Measurements from ENCODE around the gene MGLL.

DNA sequence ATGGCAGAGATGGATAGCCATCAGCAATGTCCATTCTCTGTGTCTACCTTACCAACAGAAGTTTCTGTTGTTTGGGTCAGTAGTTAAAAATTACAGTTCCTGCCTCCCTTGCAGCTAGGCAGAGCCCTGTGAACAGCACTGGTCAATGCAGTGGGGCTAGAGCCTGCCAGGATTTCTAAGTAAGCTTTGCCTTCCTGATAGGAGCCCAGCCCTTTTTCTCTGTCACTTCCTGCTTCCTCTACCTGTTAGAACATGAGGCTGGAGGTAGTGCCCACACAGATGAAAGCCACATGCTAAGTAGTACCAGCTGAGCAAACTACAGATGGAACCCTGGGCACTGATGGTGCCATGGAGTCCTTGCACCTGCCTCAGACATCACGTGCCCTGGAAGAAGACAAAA lies 45.0 kb downstream of the MGLL start:
- TF ChIP-seq, protein P1, sequence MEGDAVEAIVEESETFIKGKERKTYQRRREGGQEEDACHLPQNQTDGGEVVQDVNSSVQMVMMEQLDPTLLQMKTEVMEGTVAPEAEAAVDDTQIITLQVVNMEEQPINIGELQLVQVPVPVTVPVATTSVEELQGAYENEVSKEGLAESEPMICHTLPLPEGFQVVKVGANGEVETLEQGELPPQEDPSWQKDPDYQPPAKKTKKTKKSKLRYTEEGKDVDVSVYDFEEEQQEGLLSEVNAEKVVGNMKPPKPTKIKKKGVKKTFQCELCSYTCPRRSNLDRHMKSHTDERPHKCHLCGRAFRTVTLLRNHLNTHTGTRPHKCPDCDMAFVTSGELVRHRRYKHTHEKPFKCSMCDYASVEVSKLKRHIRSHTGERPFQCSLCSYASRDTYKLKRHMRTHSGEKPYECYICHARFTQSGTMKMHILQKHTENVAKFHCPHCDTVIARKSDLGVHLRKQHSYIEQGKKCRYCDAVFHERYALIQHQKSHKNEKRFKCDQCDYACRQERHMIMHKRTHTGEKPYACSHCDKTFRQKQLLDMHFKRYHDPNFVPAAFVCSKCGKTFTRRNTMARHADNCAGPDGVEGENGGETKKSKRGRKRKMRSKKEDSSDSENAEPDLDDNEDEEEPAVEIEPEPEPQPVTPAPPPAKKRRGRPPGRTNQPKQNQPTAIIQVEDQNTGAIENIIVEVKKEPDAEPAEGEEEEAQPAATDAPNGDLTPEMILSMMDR (IDR thresholded peaks at IDR 0.05; ENCODE audit: low read length) = no peak
- TF ChIP-seq EZH2 (IDR thresholded peaks at IDR 0.05; ENCODE audit: borderline replicate concordance, low read length) = no peak

All from OCI-LY1 (cell line).